Measurements from ENCODE around the gene MGME1.
"Not testable (repeated sequence)": the region's sequence is repeated elsewhere in the genome, so short reads cannot be mapped to it uniquely, and the experiment has no call there.

The MGME1 gene

GRCh38 chr20:17998446-17998845, 29.6 kb downstream of the MGME1 start:
- no peak for DNase-seq

- no peak for DNase-seq
These were observed 30.7 kb downstream of the MGME1 start for GRCh38 chr20:17999566-17999965.

- no peak for DNase-seq
These were observed 32.5 kb downstream of the MGME1 start for GRCh38 chr20:18001131-18001921.

- DNase-seq = no peak
These were observed 35.1 kb downstream of the MGME1 start for GRCh38 chr20:18003897-18004296.

DNA sequence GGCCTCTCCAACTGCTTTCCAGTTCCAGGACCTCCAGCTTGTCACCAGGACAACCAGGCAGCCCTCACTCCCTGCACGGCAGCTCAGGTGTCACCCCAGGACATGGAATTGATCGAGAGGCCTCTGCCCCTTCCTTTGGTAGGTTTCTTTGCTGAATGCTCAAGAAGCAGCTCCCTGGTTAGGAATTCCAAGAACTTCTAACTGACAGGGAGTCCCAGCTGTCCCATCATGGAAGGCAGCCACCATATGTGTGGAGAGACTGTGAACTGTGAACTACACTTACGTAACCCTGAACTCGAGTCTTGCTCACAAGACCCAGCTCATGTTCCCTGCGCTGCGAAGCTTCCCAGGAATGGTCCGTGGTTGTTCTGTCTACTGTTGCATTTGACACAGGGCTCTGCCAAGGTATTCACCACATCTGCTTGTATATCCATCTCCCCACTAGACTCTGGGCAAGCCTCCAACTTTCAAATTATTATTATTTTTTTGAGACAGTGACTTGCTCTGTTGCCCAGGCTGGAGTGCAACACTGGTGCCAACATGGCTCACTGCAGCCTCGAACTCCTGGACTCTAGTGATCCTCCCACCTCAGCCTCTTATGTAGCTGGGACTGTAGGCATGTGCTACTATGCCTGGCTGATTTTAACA, 35.7 kb downstream of the MGME1 start:
- DNase-seq = no peak

DNA sequence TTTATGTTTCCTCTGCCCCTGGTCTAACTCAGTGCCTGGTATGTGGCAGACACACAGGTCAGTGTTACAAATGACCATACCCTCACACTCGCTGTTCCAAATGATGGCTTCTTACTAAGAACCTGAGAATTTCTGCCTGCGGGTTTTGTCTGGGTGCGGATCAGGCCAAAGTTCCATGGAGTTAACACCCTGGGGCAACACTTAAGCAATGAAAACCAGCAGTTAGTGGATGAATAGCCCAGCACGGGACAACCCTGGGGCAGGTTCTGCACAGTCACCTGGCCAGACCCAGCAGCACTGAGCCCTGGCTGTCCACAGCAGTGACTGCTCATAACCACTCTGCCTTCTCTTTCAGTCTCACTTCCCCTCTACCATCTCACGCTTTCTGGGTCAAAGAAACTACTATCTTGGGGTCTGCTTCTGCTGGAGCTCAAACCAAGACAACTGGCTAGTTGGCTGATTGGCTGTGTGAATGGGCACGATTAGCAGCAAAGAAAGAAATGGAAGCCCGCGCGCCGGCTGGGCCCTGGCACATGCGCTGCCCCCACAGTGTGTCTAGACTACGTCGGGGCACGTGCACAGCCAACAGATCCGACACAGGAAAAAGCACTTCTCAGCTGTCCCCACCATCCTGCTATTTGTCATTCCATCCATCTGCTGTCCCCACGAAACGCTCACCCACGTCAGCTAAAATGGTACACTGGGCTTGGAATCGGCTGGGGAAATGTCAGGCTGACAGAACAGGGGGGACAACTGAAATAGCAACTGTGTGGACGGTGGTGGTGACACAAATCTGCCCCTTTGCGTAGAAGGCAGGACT, 36.6 kb downstream of the MGME1 start:
- no peak for DNase-seq

DNA sequence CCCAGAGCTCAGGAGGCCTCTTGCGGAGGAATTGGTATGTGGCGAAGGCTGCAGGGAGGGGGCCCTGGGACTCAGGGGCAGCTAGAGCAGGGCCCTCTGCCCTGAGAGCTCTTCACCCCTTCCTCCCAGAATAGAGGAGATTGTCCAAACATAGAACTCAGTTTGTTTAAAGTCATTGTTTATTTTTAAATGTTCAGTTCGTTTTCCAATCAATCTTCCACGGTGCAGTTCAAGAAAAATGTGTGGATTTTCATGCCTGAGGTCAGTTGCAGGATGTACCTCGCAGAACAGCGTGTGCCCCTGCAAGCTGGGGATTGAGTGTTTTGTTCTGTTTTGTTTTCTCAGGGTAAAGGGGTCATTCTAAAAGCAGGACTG, 37.2 kb downstream of the MGME1 start:
- DNase-seq = no peak

DNA sequence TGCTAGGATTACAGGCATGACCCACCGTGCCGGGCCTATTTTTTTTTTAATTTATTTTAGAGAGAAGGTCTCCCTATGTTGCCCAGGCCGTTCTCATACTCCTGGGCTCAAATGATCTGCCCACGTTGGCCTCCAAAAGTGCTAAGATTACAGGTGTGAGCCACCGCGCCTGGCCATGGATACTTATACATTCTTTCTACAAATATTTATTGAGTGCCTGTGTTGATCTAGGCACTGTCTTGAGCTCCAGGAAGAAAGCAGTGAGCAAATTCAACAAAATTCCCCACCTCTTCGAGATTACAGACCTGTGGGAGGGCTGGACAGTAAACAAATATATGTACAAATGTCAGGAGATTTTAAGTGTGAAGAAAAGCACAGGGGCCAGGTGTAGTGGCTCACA, 37.9 kb downstream of the MGME1 start:
- no peak for DNase-seq

DNA sequence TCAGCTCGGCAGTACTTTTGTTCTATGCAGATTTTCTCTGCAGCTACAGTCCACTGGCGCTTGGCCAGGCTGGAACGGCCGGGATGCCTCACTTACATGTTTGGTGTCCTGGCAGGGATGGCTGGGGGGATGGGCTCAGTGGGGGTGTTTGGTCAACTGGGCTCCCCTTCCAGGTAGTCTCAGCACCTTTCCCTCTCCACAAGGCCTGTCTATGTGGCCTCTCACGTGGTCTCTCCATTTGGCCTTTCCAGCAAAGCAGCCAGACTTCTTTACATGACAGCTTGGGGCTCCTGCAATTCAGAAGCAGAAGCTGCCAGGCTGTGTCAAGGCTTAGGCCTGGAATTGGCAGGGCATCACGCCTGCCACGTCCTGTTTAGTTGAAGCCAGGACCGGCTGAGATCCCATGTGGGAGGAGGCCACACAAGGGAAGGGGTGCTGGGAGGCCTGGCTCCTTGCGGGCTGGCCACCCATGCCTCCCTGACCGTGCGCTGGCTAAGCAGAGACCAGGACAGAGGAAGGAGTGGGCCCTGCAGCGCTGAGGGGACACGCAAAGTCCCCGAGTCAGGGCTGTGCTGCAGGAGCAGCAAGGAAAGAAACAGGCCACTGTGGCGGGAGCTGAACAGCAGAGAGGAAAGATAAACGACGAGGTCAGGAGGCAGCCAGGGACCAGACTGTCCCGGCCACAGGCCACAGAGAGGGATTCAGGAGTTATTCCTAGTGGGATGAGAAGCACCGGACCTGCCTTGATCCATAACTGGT, 38.9 kb downstream of the MGME1 start:
- DNase-seq = no peak

GRCh38 chr20:18009116-18009515, 40.3 kb downstream of the MGME1 start:
- no peak for DNase-seq

DNA sequence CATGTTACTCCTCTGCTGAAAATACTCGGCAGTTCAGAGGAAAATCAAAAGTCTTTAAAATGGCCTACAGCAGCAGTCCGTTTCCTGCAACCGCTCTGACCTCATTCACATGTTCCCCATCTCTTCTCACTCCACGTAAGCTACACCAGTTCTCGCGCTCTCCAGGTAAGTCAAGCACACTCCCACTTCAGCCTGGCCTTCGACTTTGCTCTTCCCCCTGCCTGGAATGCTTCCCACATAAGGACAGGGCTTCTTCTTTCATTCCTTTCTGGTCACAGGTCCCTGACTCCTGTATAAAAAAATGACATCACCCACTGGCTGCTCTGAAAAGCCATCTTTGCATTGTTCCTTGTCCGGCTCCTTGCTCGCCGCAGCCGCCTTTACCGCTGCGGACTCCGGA, 42.7 kb downstream of the MGME1 start:
- no peak for DNase-seq

GRCh38 chr20:18011951-18012645, 43.3 kb downstream of the MGME1 start:
- no peak for DNase-seq

DNA sequence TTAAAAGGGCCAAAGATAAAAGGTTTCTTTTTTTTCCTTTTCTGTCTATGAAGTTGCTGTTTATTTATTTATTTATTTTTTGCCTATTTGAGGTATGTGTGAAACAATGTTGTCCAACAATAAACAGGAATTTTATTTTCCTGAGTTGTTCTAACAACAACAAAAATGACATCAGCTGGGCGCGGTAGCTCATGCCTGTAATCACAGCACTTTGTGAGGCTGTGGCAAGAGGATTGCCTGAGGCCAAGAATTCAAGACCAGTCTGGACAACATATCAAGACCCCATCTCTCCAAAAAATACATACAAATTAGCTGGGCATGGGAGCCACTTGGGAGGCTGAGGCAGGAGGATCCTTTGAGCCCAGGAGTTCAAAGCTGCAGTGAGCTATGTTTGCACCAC, 44.1 kb downstream of the MGME1 start:
- DNase-seq = no peak

- no peak for DNase-seq
These were observed 45.6 kb downstream of the MGME1 start for GRCh38 chr20:18014411-18014810.

DNA sequence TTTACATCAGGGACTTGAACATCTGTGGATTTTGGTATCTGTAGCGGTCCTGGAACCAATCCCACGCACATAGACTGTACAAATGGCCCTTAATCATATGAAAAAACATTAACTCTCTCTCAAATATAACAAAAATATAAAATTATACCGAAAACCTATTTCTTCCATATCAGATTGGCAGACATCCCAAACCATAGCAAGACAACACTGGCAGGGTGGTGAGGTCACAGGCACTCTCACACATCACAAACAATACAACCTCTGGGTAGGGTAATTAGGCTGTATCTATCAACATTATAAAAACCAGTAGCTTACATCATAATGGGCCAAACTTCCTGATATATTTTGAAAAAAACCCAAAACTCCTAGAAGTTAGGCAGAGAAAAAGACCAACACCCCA, 48.0 kb downstream of the MGME1 start:
- DNase-seq = no peak

GRCh38 chr20:18018100-18018499, 49.3 kb downstream of the MGME1 start:
- DNase-seq = no peak

GRCh38 chr20:18019068-18019467, 50.2 kb downstream of the MGME1 start:
- no peak for DNase-seq

- DNase-seq = no peak
These were observed 52.1 kb downstream of the MGME1 start for GRCh38 chr20:18020931-18021330.

DNA sequence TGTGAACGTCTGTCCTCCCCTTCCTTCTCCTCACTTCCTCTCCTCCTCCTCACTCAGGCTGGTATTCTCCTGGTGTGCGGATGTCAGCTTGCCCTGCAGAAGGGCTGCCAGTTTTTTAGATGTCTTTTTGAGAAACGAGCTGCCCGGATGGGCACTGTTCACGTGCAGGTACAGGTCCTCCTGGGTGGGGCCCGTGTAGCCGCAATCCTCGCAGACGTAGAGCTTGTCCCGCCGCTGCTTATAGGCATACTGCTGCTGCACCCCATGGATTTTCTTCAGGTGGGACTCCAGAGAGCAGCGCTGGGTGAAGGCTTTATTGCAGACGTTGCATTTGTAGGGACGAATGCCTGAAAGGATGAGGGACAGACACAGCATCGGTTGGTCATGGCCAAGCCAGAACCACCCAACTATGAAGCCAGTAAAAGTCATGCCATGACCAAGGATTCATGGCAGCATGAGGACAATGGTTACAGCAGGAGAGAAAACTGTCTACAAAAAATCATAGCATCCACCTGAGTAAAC, 55.8 kb downstream of the MGME1 start:
- no peak for DNase-seq

GRCh38 chr20:18027011-18027410, 58.2 kb downstream of the MGME1 start:
- DNase-seq = not testable (repeated sequence)

- no peak for DNase-seq
These were observed 61.2 kb downstream of the MGME1 start for GRCh38 chr20:18030020-18030419.

GRCh38 chr20:18031050-18031449, 62.2 kb downstream of the MGME1 start:
- no peak for DNase-seq

Data from SIG-M5 (cell line).